Measurements from ENCODE around the gene HEATR9. TPM values are rescaled to one million over a fixed set of nuclear protein-coding genes. Genes with fewer than 3 reads are reported as not detected.

Gene HEATR9
- total and polyA plus RNA-seq, 4 donors: 0.08 TPM; not detected in 3

- 97% methylated on average over 5 of the region's 5 CpGs for WGBS
These were observed 37.7 kb upstream of the HEATR9 start for GRCh38 chr17:35906191-35906925.

GRCh38 chr17:35903451-35903850 is 34.8 kb upstream of the HEATR9 start:
- H3K36me3 ChIP-seq (ENCODE audit: control insufficient read depth in 4 of 4, insufficient read depth in 3 of 4, low read depth in 1 of 4, low read length in 3 of 4): no peaks in the 10 kb centered on the region
- no peak overlapping the region for H3K27ac ChIP-seq (ENCODE audit: low read depth in 1 of 2, low read length in 2 of 2)
- no peaks in the 10 kb centered on the region for H3K27me3 ChIP-seq (ENCODE audit: control insufficient read depth in 4 of 4, insufficient read depth in 4 of 4, low read length in 3 of 4)
- no peaks in the 10 kb centered on the region for H3K9me3 ChIP-seq (ENCODE audit: control insufficient read depth in 4 of 4, low read length in 3 of 4)
- TF ChIP-seq NR2F2 (IDR thresholded peaks at IDR 0.05) (no peak), CTCF (IDR thresholded peaks at IDR 0.05; ENCODE audit: low read depth, low read length, missing input control) (no peak), JUND (IDR thresholded peaks at IDR 0.05) (no peak), TAF1 (conservative IDR thresholded peaks at IDR 0.05) (no peak), FOXA2 (IDR thresholded peaks at IDR 0.05) (no peak), FOXA1 (IDR thresholded peaks at IDR 0.05) (no peak)
- peaks cover 0 to 5% (median 0%) of the 10 kb centered on the region in 4 donors for H3K4me1 ChIP-seq (ENCODE audit: control insufficient read depth in 4 of 4, insufficient read depth in 4 of 4, low read length in 3 of 4)
- H3K9ac ChIP-seq (ENCODE audit: low read depth in 1 of 2, low read length in 2 of 2): no peak overlapping the region
- H3K4me3 ChIP-seq (ENCODE audit: low read depth in 1 of 3, low read length in 3 of 3): no peak overlapping the region
- DNase-seq (ENCODE audit: low spot score): no peak
- WGBS: 92% methylated on average over 5 of the region's 5 CpGs

More at GRCh38 chr17:35906191-35906925, 37.7 kb upstream of the HEATR9 start:
- H3K9me3 ChIP-seq (ENCODE audit: control insufficient read depth in 4 of 4, low read length in 3 of 4): no peaks in the 10 kb centered on the region
- no peak overlapping the region for H3K4me3 ChIP-seq (ENCODE audit: low read depth in 1 of 3, low read length in 3 of 3)
- no peak for DNase-seq (ENCODE audit: low spot score)
- H3K27me3 ChIP-seq (ENCODE audit: control insufficient read depth in 4 of 4, insufficient read depth in 4 of 4, low read length in 3 of 4): no peaks in the 10 kb centered on the region
- TF ChIP-seq YY1 (IDR thresholded peaks at IDR 0.05) (no peak), ATF3 (IDR thresholded peaks at IDR 0.05) (no peak), GABPA (IDR thresholded peaks at IDR 0.05 in 1 of 2, conservative IDR thresholded peaks at IDR 0.05 in 1 of 2) (no peak), RXRA (IDR thresholded peaks at IDR 0.05) (no peak), EGR1 (IDR thresholded peaks at IDR 0.05; ENCODE audit: low read depth in 2 of 2) (no peak), REST (IDR thresholded peaks at IDR 0.05) (no peak), HNF4A (conservative IDR thresholded peaks at IDR 0.05) (no peak), FOXA1 (IDR thresholded peaks at IDR 0.05) (no peak), TAF1 (conservative IDR thresholded peaks at IDR 0.05) (no peak), FOXA2 (IDR thresholded peaks at IDR 0.05) (no peak), NR2F2 (IDR thresholded peaks at IDR 0.05) (no peak), SP1 (IDR thresholded peaks at IDR 0.05) (no peak), HNF4G (IDR thresholded peaks at IDR 0.05) (no peak)
- H3K9ac ChIP-seq (ENCODE audit: low read depth in 1 of 2, low read length in 2 of 2): no peak overlapping the region
- no peaks in the 10 kb centered on the region for H3K36me3 ChIP-seq (ENCODE audit: control insufficient read depth in 4 of 4, insufficient read depth in 3 of 4, low read depth in 1 of 4, low read length in 3 of 4)
- H3K27ac ChIP-seq (ENCODE audit: low read depth in 1 of 2, low read length in 2 of 2): no peak overlapping the region
- no peaks in the 10 kb centered on the region for H3K4me1 ChIP-seq (ENCODE audit: control insufficient read depth in 4 of 4, insufficient read depth in 4 of 4, low read length in 3 of 4)
